Measurements from ENCODE around the gene PRR33.

GRCh38 chr11:1851468-1852180 is 40.1 kb downstream of the PRR33 start:
- no peak for TF ChIP-seq CTCF (IDR thresholded peaks at IDR 0.05; ENCODE audit: poor library complexity)
- TF ChIP-seq EZH2phosphoT487 (IDR thresholded peaks at IDR 0.05; ENCODE audit: low read depth, severe bottlenecking, unreplicated experiment), result no peak
- TF ChIP-seq EZH2 (IDR thresholded peaks at IDR 0.05; ENCODE audit: borderline replicate concordance), result no peak

All from hepatocyte (in vitro differentiated cells).